ENCODE data around the gene TRPV3. TPM values are rescaled to one million over a fixed set of nuclear protein-coding genes. Genes with fewer than 3 reads are reported as not detected.

The TRPV3 gene
- total RNA-seq, 6 experiments from 2014 or later: 0.12 to 2.1 (median 0.37) TPM; not detected in 1

- ATAC-seq: peak in 2 of 4 donors; percentile 13 to 15
- 84% methylated on average over 7 of the region's 8 CpGs for WGBS (ENCODE audit: insufficient coverage, low coverage, low lambda C conversion rate, missing lambda C conversion rate)
- intact Hi-C loops (cut with DNase I): no loop called here
Observed at GRCh38 chr17:3511852-3512504, 45.6 kb downstream of the TRPV3 start.

GRCh38 chr17:3510090-3510489 lies 47.5 kb downstream of the TRPV3 start:
- intact Hi-C loops (cut with DNase I): no loop called here
- WGBS (ENCODE audit: insufficient coverage, low coverage, low lambda C conversion rate, missing lambda C conversion rate): 58% methylated on average over 6 of the region's 7 CpGs
- peaks cover 0 to 16% (median 5%) of the 10 kb centered on the region in 4 donors for H3K4me1 ChIP-seq
- TF ChIP-seq CTCF (IDR thresholded peaks at IDR 0.05): no peak
- TF ChIP-seq POLR2A (IDR thresholded peaks at IDR 0.05): no peak
- no peak for ATAC-seq
- no peaks in the 10 kb centered on the region for H3K36me3 ChIP-seq
- no peak overlapping the region for H3K4me3 ChIP-seq
- no peak for DNase-seq
- no peaks in the 10 kb centered on the region for H3K27me3 ChIP-seq
- no peak overlapping the region for H3K27ac ChIP-seq
- no peaks in the 10 kb centered on the region for H3K9me3 ChIP-seq

More at GRCh38 chr17:3511852-3512504, 45.6 kb downstream of the TRPV3 start:
- TF ChIP-seq CTCF (IDR thresholded peaks at IDR 0.05) (no peak), POLR2A (IDR thresholded peaks at IDR 0.05) (no peak)
- no peaks in the 10 kb centered on the region for H3K9me3 ChIP-seq
- no peak for DNase-seq
- H3K27me3 ChIP-seq: no peaks in the 10 kb centered on the region
- no peaks in the 10 kb centered on the region for H3K36me3 ChIP-seq
- peaks cover 0 to 12% (median 5%) of the 10 kb centered on the region in 4 donors for H3K4me1 ChIP-seq
- peak overlapping the region in 2 of 3 donors; percentile 7 to 33 for H3K27ac ChIP-seq
- no peak overlapping the region for H3K4me3 ChIP-seq

GRCh38 chr17:3507869-3508268 lies 49.7 kb downstream of the TRPV3 start:
- DNase-seq (no peak), ATAC-seq (no peak)
- 63% methylated on average over 3 of the region's 3 CpGs for WGBS (ENCODE audit: insufficient coverage, low coverage, low lambda C conversion rate, missing lambda C conversion rate)
- peaks cover 0 to 16% (median 2%) of the 10 kb centered on the region in 4 donors for H3K4me1 ChIP-seq
- H3K27me3 ChIP-seq: no peaks in the 10 kb centered on the region
- TF ChIP-seq POLR2A (IDR thresholded peaks at IDR 0.05) (no peak), CTCF (IDR thresholded peaks at IDR 0.05) (no peak)
- intact Hi-C loops (cut with DNase I): no loop called here
- H3K36me3 ChIP-seq: no peaks in the 10 kb centered on the region
- no peaks in the 10 kb centered on the region for H3K9me3 ChIP-seq
- H3K4me3 ChIP-seq: no peak overlapping the region
- H3K27ac ChIP-seq: no peak overlapping the region

GRCh38 chr17:3507071-3507470 lies 50.5 kb downstream of the TRPV3 start:
- Histone ChIP-seq H3K27ac (no peak overlapping the region), H3K9me3 (no peaks in the 10 kb centered on the region), H3K36me3 (no peaks in the 10 kb centered on the region), H3K27me3 (no peaks in the 10 kb centered on the region), H3K4me1 (peaks cover 0 to 10% (median 0%) of the 10 kb centered on the region in 4 donors), H3K4me3 (no peak overlapping the region)
- no peak for TF ChIP-seq CTCF (IDR thresholded peaks at IDR 0.05)
- TF ChIP-seq POLR2A (IDR thresholded peaks at IDR 0.05): no peak
- DNase-seq: no peak
- WGBS (ENCODE audit: insufficient coverage, low coverage, low lambda C conversion rate, missing lambda C conversion rate): 65% methylated on average over 1 of the region's 1 CpG
- intact Hi-C loops (cut with DNase I): no loop called here
- no peak for ATAC-seq
